HepG2 (cell line): ENCODE results near the gene L3MBTL4. TPM values are rescaled to one million over a fixed set of nuclear protein-coding genes. Genes with fewer than 3 reads are reported as not detected.

Source experiments
- ATAC-seq: fragments of 200-7000 bp; cut with Tn5 transposase; 3 replicates; pipeline ENCODE4 v1.9.1; 2020; ENCODE audit warnings: mild to moderate bottlenecking, moderate library complexity
- BruUV-seq: library from RNA; stranded (reverse); fragments of 400-500 nt; replicated peaks from 2 replicates; lab custom pipeline; 2021; lab: Mats Ljungman, UMichigan
- CTCF ChIA-PET: fragments of 300-600 bp; formaldehyde crosslinking; extraction: SDS; loops from one replicate; lab custom pipeline; 2021; ENCODE audit warnings: low total read pairs, inconsistent platforms, low intra/inter-chr PET ratio; lab: Yijun Ruan, JAX
- POLR2A ChIA-PET: fragments of 350-600 bp; sonication (Branson Sonifier 250); formaldehyde crosslinking; loops from one replicate; lab custom pipeline; 2020; ENCODE audit warnings: antibody characterized with exemption, inconsistent platforms; lab: Yijun Ruan, JAX
- DNase-seq: peaks from one replicate; pipeline ENCODE4 v3.0.0-alpha.2; 2015; ENCODE audit warnings: low spot score
- FAIRE-seq: peaks from 3 replicates; lab custom pipeline; 2011; peaks lifted over from hg19 to GRCh38; lab: Jason Lieb, UNC
- H2AFZ ChIP-seq: one replicate; pipeline ENCODE4 v1.6.1; 2011; ENCODE audit warnings: low read length, inconsistent platforms
- H3K27ac ChIP-seq: fragments of 300-600 bp; 3 replicates; pipeline ENCODE4 v1.8.0; 2011; ENCODE audit warnings: mixed run types, mild to moderate bottlenecking, mixed read lengths, low read length, inconsistent platforms; ENCODE audit not compliant: insufficient read depth; ENCODE audit errors: extremely low read length
- H3K27me3 ChIP-seq, 2 experiments: fragments of 200-600 bp in 1 of 2; 2 replicates in 1 of 2; 3 replicates in 1 of 2; pipeline versions ENCODE4 v1.6.0 to v1.8.0; 2011; ENCODE audit warnings: low read length in 2 of 2, mild to moderate bottlenecking in 2 of 2, moderate library complexity in 2 of 2, inconsistent platforms in 1 of 2; ENCODE audit not compliant: insufficient read depth in 2 of 2, control insufficient read depth in 1 of 2
- H3K36me3 ChIP-seq, 2 experiments: fragments of 200-600 bp in 1 of 2; replicated peaks in 1 of 2; 2 replicates in 1 of 2; 3 replicates in 1 of 2; pipeline versions ENCODE4 v1.5.1 to v1.8.0; 2011; ENCODE audit warnings: low read length in 2 of 2, inconsistent platforms in 1 of 2; ENCODE audit not compliant: insufficient read depth in 2 of 2, control insufficient read depth in 1 of 2
- H3K4me1 ChIP-seq: 2 replicates; pipeline ENCODE4 v1.5.1; 2012; ENCODE audit warnings: low read length, inconsistent platforms; ENCODE audit not compliant: insufficient read depth
- H3K4me2 ChIP-seq: 2 replicates; pipeline ENCODE4 v1.6.0; 2011; ENCODE audit warnings: low read depth, low read length, inconsistent platforms
- H3K4me3 ChIP-seq, 3 experiments: fragments of 200-600 bp in 1 of 3; sonication (generic), shearing (Covaris generic) in 1 of 3; replicated peaks in 1 of 3; 2 replicates each; pipeline ENCODE4 v1.5.1; 2011 to 2016; ENCODE audit warnings: low read length in 3 of 3, inconsistent platforms in 2 of 3, low read depth in 2 of 3, mild to moderate bottlenecking in 2 of 3, control low read depth in 1 of 3, mixed read lengths in 1 of 3; ENCODE audit not compliant: insufficient read depth in 1 of 3
- H3K79me2 ChIP-seq: one replicate; pipeline ENCODE4 v1.6.1; 2011; ENCODE audit warnings: low read length, inconsistent platforms; ENCODE audit not compliant: insufficient read depth
- H3K9ac ChIP-seq: 2 replicates; pipeline ENCODE4 v1.6.0; 2011; ENCODE audit warnings: mild to moderate bottlenecking, low read depth, low read length, inconsistent platforms; ENCODE audit not compliant: insufficient read depth
- H3K9me3 ChIP-seq: 2 replicates; pipeline ENCODE4 v1.5.1; 2012; ENCODE audit warnings: mild to moderate bottlenecking, low read length
- H4K20me1 ChIP-seq: 2 replicates; pipeline ENCODE4 v1.6.0; 2011; ENCODE audit warnings: inconsistent platforms, mild to moderate bottlenecking, low read length, moderate library complexity; ENCODE audit not compliant: insufficient read depth
- GRHL1 ChIP-seq: sonication (generic); formaldehyde crosslinking; conservative IDR thresholded peaks from 2 replicates; pipeline ENCODE4 v1.8.0; 2022; ENCODE audit warnings: missing genetic modification reagents
- HMGA1 ChIP-seq: sonication (generic); formaldehyde crosslinking; conservative IDR thresholded peaks from 2 replicates; pipeline ENCODE4 v1.4.0; 2020; ENCODE audit warnings: missing genetic modification reagents
- SIN3A ChIP-seq: IDR thresholded peaks from 2 replicates; pipeline ENCODE4 v1.6.1; 2011; ENCODE audit warnings: low read depth, mild to moderate bottlenecking, control low read depth, low read length, borderline replicate concordance
- TEAD3 ChIP-seq: optimal IDR thresholded peaks from 2 replicates; pipeline ENCODE3; 2016; ENCODE audit warnings: borderline replicate concordance
- ZBTB37 ChIP-seq: sonication (generic); formaldehyde crosslinking; IDR thresholded peaks from 2 replicates; pipeline ENCODE4 v1.4.0; 2020; ENCODE audit warnings: mild to moderate bottlenecking, missing genetic modification reagents
- ZNF292 ChIP-seq: sonication (generic); formaldehyde crosslinking; IDR thresholded peaks from 2 replicates; pipeline ENCODE4 v1.8.1; 2022; ENCODE audit warnings: mild to moderate bottlenecking, low read depth, missing genetic modification reagents, borderline replicate concordance
- WGBS: methylation state at CpG from one replicate; pipeline ENCODE4 v1.1.6; 2017; ENCODE audit warnings: low lambda C conversion rate; 5-methylcytosine and 5-hydroxymethylcytosine counted together
- in situ Hi-C: cut with HindIII; loops from 2 replicates; pipeline ENCODE4 v1.10.0; 2017; ENCODE audit warnings: low pct_unique_long_range_greater_than_20kb; ENCODE audit not compliant: extremely low pct_ligation_motif_present
- intact Hi-C: fragments of 100-400 bp; cut with micrococcal nuclease; formaldehyde crosslinking; loops from one replicate; pipeline ENCODE4 v1.10.0; 2022; ENCODE audit not compliant: unreplicated experiment
- polyA plus RNA-seq, 8 experiments: library from polyadenylated mRNA; depleted of rRNA in 3 of 8; stranded (reverse) in 7 of 8; unstranded in 1 of 8; fragments of >200 nt; fragmentation: Illumina TruSeq in 4 of 8; extraction: Trizol in 4 of 8; gene quantifications; 2 replicates each; pipeline versions ENCODE4 v1.2.1 to v1.2.3, GENCODE V29; 2011 to 2016; ENCODE audit warnings: low read depth in 4 of 8, missing spikeins in 1 of 8, mixed read lengths in 1 of 8; ENCODE audit not compliant: insufficient read depth in 1 of 8
- total RNA-seq, 5 experiments: library from RNA; depleted of rRNA; stranded (reverse); fragments of >200 nt; fragmentation: Illumina TruSeq; extraction: Trizol; gene quantifications; 2 replicates each; pipeline ENCODE4 v1.2.3, GENCODE V29; 2016; ENCODE audit warnings: low read depth in 1 of 5

The L3MBTL4 gene
- total and polyA plus RNA-seq, 2 of the 13 experiments (the other 11 are each of a cell fraction or from before 2014, with no cell fraction given), result 10.8 to 13.3 TPM

GRCh38 chr18:6174983-6175745, 239.5 kb downstream of the L3MBTL4 start:
- no peak overlapping the region for H2AFZ ChIP-seq
- ATAC-seq (no peak), FAIRE-seq (no peak), DNase-seq (no peak)
- WGBS, result 97% methylated on average over 8 of the region's 8 CpGs
- H4K20me1 ChIP-seq, result 0 out of 2 replicates have a peak, but pooled peaks cover 3% of the 10 kb centered on the region
- H3K27ac ChIP-seq, result no peak overlapping the region
- H3K4me1 ChIP-seq, result no peaks in the 10 kb centered on the region
- no peaks in the 10 kb centered on the region for H3K79me2 ChIP-seq
- intact Hi-C loops (no loop called here), in situ Hi-C loops (no loop called here)
- no TSS peak for BruUV-seq
- no peaks in the 10 kb centered on the region for H3K9me3 ChIP-seq
- TF ChIP-seq ZBTB37, result no peak
- no peak for TF ChIP-seq ZNF292 (CRISPR knock-in tag)
- no peak for TF ChIP-seq SIN3A
- no peak for TF ChIP-seq GRHL1
- TF ChIP-seq TEAD3, result no peak
- no peak for TF ChIP-seq HMGA1 (CRISPR knock-in tag)
- H3K27me3 ChIP-seq, result no peaks in the 10 kb centered on the region
- no peak overlapping the region for H3K9ac ChIP-seq
- H3K4me3 ChIP-seq, result no peak overlapping the region
- H3K36me3 ChIP-seq, result peaks cover 0 to 5% of the 10 kb centered on the region in 2 experiments; a peak in 4 of 5 replicates
- POLR2A ChIA-PET, result no interaction called here
- CTCF ChIA-PET, result no interaction called here
- H3K4me2 ChIP-seq, result no peak overlapping the region
